GM18861 (cell line): ENCODE data around the gene SEL1L.
"Not testable (repeated sequence)": the region's sequence is repeated elsewhere in the genome, so short reads cannot be mapped to it uniquely, and the experiment has no call there.

Source experiments
- ATAC-seq: cut with Tn5 transposase; IDR thresholded peaks from one replicate; pipeline ENCODE4 v1.9.1; 2021; ENCODE audit not compliant: unreplicated experiment

Gene SEL1L

GRCh38 chr14:81474685-81475324 is 58.8 kb downstream of the SEL1L start:
- no peak for ATAC-seq

GRCh38 chr14:81474148-81474492 is 59.5 kb downstream of the SEL1L start:
- ATAC-seq, result peak; percentile 72

GRCh38 chr14:81473456-81474147 is 60.1 kb downstream of the SEL1L start:
- ATAC-seq, result peak; percentile 33

GRCh38 chr14:81472096-81472800 is 61.4 kb downstream of the SEL1L start:
- no peak for ATAC-seq

- ATAC-seq, result no peak
Measured at GRCh38 chr14:81471062-81471461, 62.6 kb downstream of the SEL1L start.

GRCh38 chr14:81470557-81470826 is 63.2 kb downstream of the SEL1L start:
- peak; percentile 9 for ATAC-seq

GRCh38 chr14:81466854-81467253 is 66.8 kb downstream of the SEL1L start:
- ATAC-seq, result no peak

GRCh38 chr14:81465507-81466228 is 68.0 kb downstream of the SEL1L start:
- no peak for ATAC-seq

- not testable (repeated sequence) for ATAC-seq
Measured at GRCh38 chr14:81465003-81465392, 68.7 kb downstream of the SEL1L start.

- peak; percentile 52 for ATAC-seq
Measured at GRCh38 chr14:81464253-81465002, 69.2 kb downstream of the SEL1L start.

GRCh38 chr14:81462356-81462755 is 71.3 kb downstream of the SEL1L start:
- ATAC-seq, result not testable (repeated sequence)

GRCh38 chr14:81459912-81460311 is 73.7 kb downstream of the SEL1L start:
- no peak for ATAC-seq

- no peak for ATAC-seq
Measured at GRCh38 chr14:81458352-81458751, 75.3 kb downstream of the SEL1L start.

GRCh38 chr14:81455390-81455789 is 78.3 kb downstream of the SEL1L start:
- ATAC-seq, result peak; percentile 23

GRCh38 chr14:81454572-81455218 is 79.0 kb downstream of the SEL1L start:
- ATAC-seq, result peak; percentile 74

- ATAC-seq, result peak; percentile 63
Measured at GRCh38 chr14:81453166-81453766, 80.4 kb downstream of the SEL1L start.

GRCh38 chr14:81452341-81453133 is 81.1 kb downstream of the SEL1L start:
- no peak for ATAC-seq

GRCh38 chr14:81450976-81451375 is 82.7 kb downstream of the SEL1L start:
- ATAC-seq, result no peak

- no peak for ATAC-seq
Measured at GRCh38 chr14:81450100-81450531, 83.5 kb downstream of the SEL1L start.
